Dedifferentiated amniotic fluid mesenchymal stem cell (primary cell): ENCODE data around the gene CHD1.

Experiments
- DNase-seq: peaks from one replicate; pipeline ENCODE4 v3.0.0-alpha.2; 2016; ENCODE audit errors: extremely low spot score

Gene CHD1

DNA sequence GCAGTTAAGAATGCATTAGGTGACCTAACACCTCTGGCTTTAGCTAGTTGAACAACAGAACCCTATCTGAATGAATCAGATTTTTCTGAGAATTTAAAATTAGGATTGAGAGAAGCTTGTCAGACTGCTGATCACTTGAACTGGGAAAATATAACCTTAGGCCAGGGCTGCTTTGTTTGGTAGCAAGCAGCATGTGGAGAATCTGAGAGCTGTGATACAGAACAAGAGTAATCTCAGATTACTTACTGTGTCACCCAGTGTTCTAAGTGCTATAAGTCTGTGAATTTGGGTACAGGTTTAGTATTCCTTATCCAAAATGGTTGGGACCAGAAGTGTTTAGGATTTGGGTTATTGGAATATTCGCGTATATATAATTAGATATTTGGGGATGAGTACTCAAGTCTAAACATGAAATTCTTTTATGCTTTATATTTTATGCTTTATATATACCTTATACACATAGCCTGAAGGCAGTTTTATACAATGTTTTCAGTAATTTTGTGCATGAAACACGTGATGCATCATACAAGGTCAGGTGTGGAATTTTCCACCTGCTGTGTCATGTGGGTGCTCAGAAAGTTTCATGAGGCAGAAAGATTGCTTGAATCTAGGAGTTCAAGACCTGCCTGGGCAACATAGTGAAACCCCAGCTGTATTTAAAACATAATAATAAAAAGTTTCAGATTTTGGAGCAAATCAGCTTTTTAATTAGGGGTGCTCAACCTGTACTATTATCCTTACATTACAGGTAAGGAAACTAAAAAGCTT is 8.3 kb upstream of the CHD1 start:
- DNase-seq: no peak

GRCh38 chr5:98935206-98935605 is 6.4 kb upstream of the CHD1 start:
- no peak for DNase-seq

GRCh38 chr5:98934546-98934945 is 5.7 kb upstream of the CHD1 start:
- no peak for DNase-seq

- DNase-seq: no peak
Measured at GRCh38 chr5:98933445-98934072, 4.8 kb upstream of the CHD1 start.

- DNase-seq: no peak
Measured at GRCh38 chr5:98930972-98931762, 2.4 kb upstream of the CHD1 start.

GRCh38 chr5:98929710-98930298 is 997 bp upstream of the CHD1 start:
- DNase-seq: no peak

GRCh38 chr5:98927989-98928872 is 576 bp downstream of the CHD1 start:
- peak; percentile 58 for DNase-seq

- DNase-seq: peak; percentile 51
Measured at GRCh38 chr5:98927242-98927988, 1.4 kb downstream of the CHD1 start.

GRCh38 chr5:98923966-98924365 is 4.8 kb downstream of the CHD1 start:
- DNase-seq: no peak

DNA sequence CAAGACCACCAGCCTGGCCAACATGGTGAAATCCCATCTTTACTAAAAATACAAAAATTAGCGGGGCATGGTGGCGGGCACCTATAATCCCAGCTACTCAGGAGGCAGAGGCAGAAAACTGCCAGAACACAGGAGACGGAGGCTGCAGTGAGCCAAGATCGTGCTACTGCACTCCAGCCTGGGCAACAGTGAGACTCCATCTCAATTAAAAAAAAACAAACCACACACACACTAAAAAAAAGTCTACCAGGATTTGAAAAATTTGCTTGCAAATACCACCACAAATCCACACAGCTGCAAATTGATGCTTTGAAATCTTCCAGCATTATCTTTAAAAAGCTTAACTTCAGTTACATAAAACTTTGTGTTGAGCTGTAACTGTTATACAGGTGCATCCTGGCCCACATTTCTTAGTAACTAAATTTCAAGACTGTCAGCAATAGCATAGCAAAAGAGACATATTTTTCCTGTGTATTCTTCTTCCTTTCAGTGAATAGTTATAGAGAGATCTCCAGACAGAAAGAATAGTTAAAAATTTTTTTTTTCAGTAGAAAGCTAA is 6.8 kb downstream of the CHD1 start:
- DNase-seq: no peak

DNA sequence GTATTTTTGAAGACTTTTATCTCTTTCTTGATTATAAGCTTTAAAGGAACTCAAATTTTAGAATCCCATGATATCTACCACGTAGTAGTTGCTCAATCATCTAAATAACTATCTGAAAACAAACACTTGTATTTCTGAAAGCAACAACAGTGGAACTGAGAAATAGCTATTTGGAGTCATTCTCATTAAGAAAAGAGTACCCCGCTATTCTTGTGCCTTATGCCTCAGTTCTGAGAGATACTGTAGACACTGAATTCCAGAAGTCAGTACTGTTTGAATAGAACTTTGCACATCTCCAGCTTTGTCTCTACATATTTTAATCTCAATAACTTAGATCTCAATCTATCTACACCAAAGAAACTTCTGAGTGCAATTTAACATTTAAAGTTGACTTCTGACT is 11.4 kb downstream of the CHD1 start:
- DNase-seq: no peak

DNA sequence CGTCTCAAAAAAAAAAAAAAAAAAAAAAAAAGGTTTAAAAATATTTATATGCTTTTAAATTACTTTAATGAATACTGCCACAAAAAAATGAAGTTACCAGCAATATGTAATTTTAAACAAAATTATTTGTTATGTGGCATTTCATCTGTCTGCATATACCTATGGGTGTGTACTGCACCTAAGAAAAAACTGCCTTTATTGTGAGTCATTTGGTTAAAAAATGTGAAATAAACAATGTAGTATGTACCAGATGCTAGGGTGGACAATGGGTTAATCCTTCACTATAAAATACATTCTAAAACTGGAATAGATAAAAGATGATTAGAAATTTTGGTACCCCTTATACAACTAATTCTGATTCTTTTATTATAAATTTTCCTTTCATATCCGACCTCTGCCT is 12.3 kb downstream of the CHD1 start:
- DNase-seq: no peak

GRCh38 chr5:98913911-98914310 is 14.9 kb downstream of the CHD1 start:
- no peak for DNase-seq

DNA sequence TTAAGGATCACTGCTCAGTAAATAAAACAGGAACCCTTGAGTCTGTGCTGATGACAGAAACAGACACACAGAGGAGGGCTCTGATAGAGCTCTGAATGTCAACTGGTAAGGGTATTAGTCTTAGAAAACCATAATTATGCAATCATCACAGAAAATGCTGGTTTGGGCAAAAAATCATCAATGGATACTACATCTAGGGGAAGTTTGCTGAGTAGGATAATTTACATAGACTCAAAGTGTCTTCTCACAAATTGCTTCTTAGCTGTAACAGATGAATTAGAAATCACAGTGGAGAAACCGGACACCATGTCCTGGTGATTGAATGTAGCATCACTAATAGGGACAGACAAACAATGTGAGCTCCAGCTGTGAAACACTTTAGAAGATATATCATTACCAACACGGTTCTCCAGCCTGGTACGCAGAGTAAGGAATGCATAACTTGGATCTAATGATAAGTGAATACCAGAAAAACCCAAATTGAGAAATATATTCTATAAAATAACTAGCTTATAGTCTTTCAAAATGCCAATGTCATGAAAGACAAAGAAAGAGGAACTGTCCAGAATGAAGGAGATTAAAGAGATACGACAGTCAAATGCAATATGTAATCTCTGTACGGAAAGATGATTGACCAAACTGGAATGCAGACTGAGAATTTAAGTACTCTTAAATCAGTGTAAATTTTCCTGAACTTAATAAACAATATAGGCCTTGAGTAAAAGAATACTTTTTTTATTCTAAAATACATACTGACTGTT is 17.3 kb downstream of the CHD1 start:
- DNase-seq: no peak

DNA sequence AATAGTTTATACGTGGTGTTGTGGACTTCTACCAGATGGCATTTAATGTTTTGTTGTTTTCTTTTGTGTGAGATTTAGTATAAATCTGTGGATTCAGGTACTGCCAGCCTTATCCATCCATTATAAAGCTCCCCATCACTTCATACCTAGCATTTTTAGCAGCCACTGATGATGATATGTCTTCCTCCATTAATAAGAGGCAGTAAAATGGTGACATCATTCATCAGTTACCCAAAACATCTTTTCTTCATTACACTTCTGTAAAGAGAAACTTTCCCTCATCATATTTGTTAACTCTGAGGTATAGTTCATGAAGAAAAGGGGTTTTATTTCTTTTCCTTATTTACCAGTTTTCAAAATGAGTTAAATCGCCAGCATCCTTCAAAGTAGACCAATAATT is 19.4 kb downstream of the CHD1 start:
- DNase-seq: no peak

DNA sequence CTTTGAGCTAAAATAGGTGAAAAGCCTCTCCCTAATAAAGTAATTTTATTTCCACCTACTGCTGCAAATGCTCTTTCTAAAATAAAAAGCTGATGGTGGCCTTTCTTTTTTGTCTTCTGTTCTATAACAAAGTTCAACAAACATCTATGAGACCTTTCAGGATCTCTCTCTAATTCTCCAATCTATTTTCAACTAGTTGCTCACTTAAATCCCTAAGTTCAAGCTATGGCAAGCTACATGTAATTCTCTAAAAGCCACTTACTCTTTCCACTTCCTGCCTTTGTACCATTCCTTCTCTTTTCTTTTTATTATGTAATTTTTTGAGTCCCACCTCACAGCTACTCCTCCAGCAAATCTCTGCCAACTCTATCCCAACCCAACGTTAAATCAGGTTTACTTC is 20.9 kb downstream of the CHD1 start:
- DNase-seq: no peak

GRCh38 chr5:98906756-98907355 is 22.0 kb downstream of the CHD1 start:
- no peak for DNase-seq

DNA sequence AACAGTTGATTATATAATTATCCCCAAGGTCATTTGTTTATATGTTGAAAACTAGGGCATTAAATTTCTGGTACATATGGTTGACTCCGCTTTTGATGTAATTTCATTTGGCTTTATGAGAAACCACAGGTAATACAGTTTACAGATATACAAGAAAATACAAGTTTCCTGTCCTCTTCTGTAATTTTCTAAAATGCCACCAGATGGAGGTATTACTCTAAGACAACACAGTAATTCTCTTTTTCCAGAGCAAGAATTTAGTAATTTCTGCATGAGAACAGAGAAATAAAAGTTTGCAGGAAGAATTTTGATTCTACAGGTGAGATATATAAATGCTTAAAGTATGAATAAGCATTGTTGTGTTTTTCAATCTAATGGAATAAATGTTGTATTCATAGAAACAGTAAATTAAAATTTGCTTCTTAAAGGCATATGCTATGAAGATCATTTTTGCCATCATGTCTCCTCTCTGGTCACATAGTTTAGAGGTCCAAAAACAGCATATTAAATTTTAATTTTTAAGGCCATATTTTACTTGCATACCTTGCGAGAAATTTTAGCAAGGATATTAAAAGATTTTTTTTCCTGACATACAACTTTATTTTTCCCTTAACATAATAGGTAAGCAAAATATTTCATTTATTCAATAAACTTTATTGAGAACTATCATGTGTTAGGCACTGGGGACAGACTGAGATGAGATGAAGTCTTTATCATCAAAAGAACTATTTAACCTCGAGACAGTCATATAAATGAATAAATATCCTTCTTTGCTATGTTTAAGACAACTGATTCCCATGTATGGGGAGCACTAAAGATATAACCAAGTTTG is 22.7 kb downstream of the CHD1 start:
- peak; percentile 47 for DNase-seq
